Activated naive CD8-positive, alpha-beta T cell treated with anti-CD3 and anti-CD28 coated beads, Interleukin-2, amount 10 ng/mL, durations not matched to agents 7 days and 5 days (primary cell): ENCODE results near the gene MARCHF5. TPM values are rescaled to one million over a fixed set of nuclear protein-coding genes. Genes with fewer than 3 reads are reported as not detected.

Experiments used
- ATAC-seq: fragments of 150-1000 bp; cut with Tn5 transposase; one replicate; pipeline ENCODE4 v1.10.0; 2021; ENCODE audit warnings: low read depth, moderate library complexity
- POLR2A ChIA-PET: fragments of 350-600 bp; sonication (Branson Sonifier 250); formaldehyde crosslinking; loops from one replicate; lab custom pipeline; 2021; ENCODE audit warnings: antibody characterized with exemption; lab: Charles Lee
- DNase-seq: peaks from one replicate; pipeline ENCODE4 v3.0.0; 2021
- H3K27ac Mint-ChIP-seq: one replicate; pipeline ENCODE4 v1.8.0; 2022; ENCODE audit warnings: mild to moderate bottlenecking, mixed read lengths
- H3K27me3 Mint-ChIP-seq: one replicate; pipeline ENCODE4 v1.8.0; 2022; ENCODE audit warnings: mild to moderate bottlenecking, moderate library complexity, mixed read lengths
- H3K36me3 Mint-ChIP-seq: one replicate; pipeline ENCODE4 v1.8.0; 2021; ENCODE audit warnings: mild to moderate bottlenecking, mixed read lengths
- H3K4me1 Mint-ChIP-seq: one replicate; pipeline ENCODE4 v1.8.0; 2021; ENCODE audit warnings: mixed read lengths
- H3K4me3 Mint-ChIP-seq: one replicate; pipeline ENCODE4 v1.8.0; 2022; ENCODE audit warnings: mild to moderate bottlenecking, moderate library complexity, mixed read lengths
- H3K9me3 Mint-ChIP-seq: one replicate; pipeline ENCODE4 v1.8.0; 2021; ENCODE audit warnings: mixed read lengths
- total RNA-seq, 2 experiments: library from RNA; stranded (reverse); gene quantifications; one replicate each; pipeline ENCODE4 v1.2.3, GENCODE V29; 2021

Gene MARCHF5, protein sequence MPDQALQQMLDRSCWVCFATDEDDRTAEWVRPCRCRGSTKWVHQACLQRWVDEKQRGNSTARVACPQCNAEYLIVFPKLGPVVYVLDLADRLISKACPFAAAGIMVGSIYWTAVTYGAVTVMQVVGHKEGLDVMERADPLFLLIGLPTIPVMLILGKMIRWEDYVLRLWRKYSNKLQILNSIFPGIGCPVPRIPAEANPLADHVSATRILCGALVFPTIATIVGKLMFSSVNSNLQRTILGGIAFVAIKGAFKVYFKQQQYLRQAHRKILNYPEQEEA
- total RNA-seq, result 10 to 100 TPM; 25.6 to 27.2 TPM

GRCh38 chr10:92290837-92291615 is at the start of gene MARCHF5, which contains the start of gene CPEB3:
MARCHF5 (plus strand) TSS chr10:92291167; CDS start chr10:92291495, 328 bp downstream.
CPEB3 (minus strand) TSS chr10:92291078; CDS start chr10:92240350, 50,728 bp downstream.
- Mint-ChIP-seq H3K27ac (peak within 1 kb of the TSS; percentile 84), H3K36me3 (peaks cover 6% of the 10 kb centered on the region), H3K4me1 (peaks cover 21% of the 10 kb centered on the region), H3K27me3 (no peaks in the 10 kb centered on the region), H3K4me3 (peak within 1 kb of the TSS; percentile 98), H3K9me3 (no peaks in the 10 kb centered on the region)
- POLR2A ChIA-PET, result interaction anchor here (0.6 to 2.9 kb wide), 11 partner anchors 9 to 557 kb away, joined by 3 to 12 read pairs (median 4); partner anchors contain the start of genes BTAF1 and EXOC6
- ATAC-seq, result peak; percentile 99
- peak; percentile 91 for DNase-seq

DNA sequence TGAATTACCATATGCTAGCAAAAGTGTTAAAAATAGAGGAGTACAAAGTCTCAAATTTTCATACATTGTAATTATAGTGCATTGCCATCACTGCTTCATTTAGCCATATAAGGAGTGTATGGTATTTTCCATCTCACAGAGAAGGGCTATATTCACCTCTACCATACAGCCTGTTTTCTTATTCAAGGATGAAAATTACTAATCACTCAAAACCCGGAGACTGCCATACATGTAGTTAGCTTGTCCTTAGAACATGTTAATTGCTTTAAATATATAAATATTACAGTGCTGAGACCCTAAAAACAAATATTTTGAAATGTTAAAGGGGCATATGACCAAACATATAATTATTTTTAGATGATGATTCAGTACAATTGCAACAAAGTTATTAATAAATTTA is 49.5 kb upstream of the MARCHF5 start:
- POLR2A ChIA-PET, result no interaction called here
- Mint-ChIP-seq H3K9me3 (no peaks in the 10 kb centered on the region), H3K36me3 (peaks cover 18% of the 10 kb centered on the region), H3K27me3 (peaks cover 7% of the 10 kb centered on the region), H3K4me3 (peak overlapping the region; percentile 87), H3K27ac (no peak overlapping the region), H3K4me1 (peaks cover 19% of the 10 kb centered on the region)
- DNase-seq (no peak), ATAC-seq (no peak)

DNA sequence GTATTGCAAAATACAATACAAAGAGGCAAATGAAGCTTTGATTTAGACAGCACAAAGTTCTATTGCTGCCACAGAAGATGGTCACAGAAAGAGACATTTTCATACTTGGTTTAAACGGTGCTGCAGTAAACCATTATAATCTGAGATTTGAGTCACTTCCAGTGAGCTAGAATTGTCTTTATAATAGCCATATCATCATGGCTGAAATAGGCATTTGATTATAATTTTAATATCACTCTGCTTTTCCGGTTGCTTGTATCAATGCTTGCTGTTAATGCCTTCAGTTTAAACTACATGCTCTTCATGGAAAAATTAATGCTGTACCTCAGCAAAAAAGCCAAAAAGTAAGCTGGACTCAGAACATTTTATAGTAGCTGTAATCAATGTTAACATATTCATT is 48.6 kb upstream of the MARCHF5 start:
- no peak overlapping the region for H3K4me3 Mint-ChIP-seq
- POLR2A ChIA-PET, result no interaction called here

DNA sequence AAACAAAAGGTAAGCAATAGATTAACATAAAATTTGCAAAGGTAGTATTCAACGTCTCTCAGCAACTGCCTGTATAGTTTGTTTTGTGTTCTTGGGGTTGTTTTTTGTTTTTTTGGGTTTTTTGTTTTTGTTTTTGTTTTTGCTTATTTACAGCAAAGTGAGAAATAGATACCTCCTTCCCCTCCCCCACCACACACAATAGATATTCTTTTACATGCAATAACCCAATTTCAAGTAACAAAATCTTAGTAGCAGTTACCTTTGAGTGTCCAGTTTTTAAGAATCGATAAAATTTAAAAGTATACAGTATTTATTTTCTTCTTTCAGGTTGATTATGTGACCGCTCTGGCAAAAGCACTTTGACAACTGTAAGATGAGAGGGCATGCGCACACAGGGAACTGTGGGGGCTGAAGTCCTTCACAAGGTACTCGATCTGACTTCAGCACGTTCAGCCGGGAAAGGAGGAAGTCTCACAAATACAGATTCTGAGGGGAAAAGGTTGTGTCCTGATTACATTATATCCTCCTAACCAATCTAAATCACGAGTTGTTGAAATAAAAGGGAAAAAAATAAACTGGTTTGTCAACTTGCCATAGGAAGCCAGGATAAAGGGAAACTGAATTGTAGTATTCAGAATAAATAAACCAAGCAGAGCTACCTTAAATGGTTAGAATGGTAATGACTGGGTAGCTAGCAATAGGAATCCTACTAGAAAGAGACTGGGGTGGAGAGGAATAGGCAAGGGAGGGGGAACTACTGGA is 47.9 kb upstream of the MARCHF5 start:
- Mint-ChIP-seq H3K4me1 (peaks cover 19% of the 10 kb centered on the region), H3K9me3 (no peaks in the 10 kb centered on the region), H3K4me3 (peak overlapping the region; percentile 77), H3K36me3 (peaks cover 12% of the 10 kb centered on the region), H3K27me3 (peaks cover 7% of the 10 kb centered on the region), H3K27ac (no peak overlapping the region)
- POLR2A ChIA-PET, result no interaction called here
- ATAC-seq, result peak; percentile 48
- DNase-seq, result no peak

More for the DNA sequence above, 48.6 kb upstream of the MARCHF5 start:
- Mint-ChIP-seq H3K9me3 (no peaks in the 10 kb centered on the region), H3K36me3 (peaks cover 15% of the 10 kb centered on the region), H3K27ac (no peak overlapping the region), H3K27me3 (peaks cover 7% of the 10 kb centered on the region), H3K4me1 (peaks cover 19% of the 10 kb centered on the region)
- ATAC-seq, result no peak
- DNase-seq, result no peak

GRCh38 chr10:92244796-92245195 is 46.2 kb upstream of the MARCHF5 start:
- peaks cover 18% of the 10 kb centered on the region for H3K4me1 Mint-ChIP-seq
- POLR2A ChIA-PET, result no interaction called here
- no peak for DNase-seq
- H3K27ac Mint-ChIP-seq, result no peak overlapping the region
- H3K27me3 Mint-ChIP-seq, result peaks cover 5% of the 10 kb centered on the region
- no peaks in the 10 kb centered on the region for H3K9me3 Mint-ChIP-seq
- no peak overlapping the region for H3K4me3 Mint-ChIP-seq
- no peak for ATAC-seq
- H3K36me3 Mint-ChIP-seq, result peaks cover under 1% of the 10 kb centered on the region

- DNase-seq (no peak), ATAC-seq (no peak)
- Mint-ChIP-seq H3K4me1 (no peaks in the 10 kb centered on the region), H3K36me3 (no peaks in the 10 kb centered on the region), H3K4me3 (no peak overlapping the region), H3K27ac (no peak overlapping the region), H3K9me3 (no peaks in the 10 kb centered on the region), H3K27me3 (no peaks in the 10 kb centered on the region)
- POLR2A ChIA-PET, result interaction anchor here (1.2 kb wide), 1 partner anchor 35 kb away, joined by 3 read pairs; no protein-coding TSS in a partner anchor
Measured at GRCh38 chr10:92248566-92248965, 42.4 kb upstream of the MARCHF5 start.

DNA sequence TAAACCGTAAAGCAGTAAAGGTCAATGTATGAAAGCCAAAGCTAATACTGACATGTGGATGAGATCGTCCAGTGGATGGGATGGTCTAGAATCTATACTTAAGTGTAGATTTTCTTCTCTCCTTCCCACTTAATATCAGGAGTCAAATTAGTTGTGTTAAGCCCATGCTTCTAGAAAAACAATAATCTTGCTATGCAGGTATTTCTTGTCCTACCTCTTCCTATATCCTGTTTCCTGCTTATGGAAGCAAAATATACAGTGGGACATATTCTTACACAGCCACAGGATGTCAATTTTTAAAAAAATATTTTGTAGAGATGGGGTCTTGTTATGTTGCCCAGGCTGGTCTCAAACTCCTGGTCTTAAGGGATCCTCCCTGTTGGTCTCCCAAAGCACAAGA is 27.6 kb upstream of the MARCHF5 start:
- Mint-ChIP-seq H3K4me3 (no peak overlapping the region), H3K36me3 (peaks cover 4% of the 10 kb centered on the region), H3K27ac (no peak overlapping the region), H3K4me1 (peaks cover 8% of the 10 kb centered on the region), H3K27me3 (no peaks in the 10 kb centered on the region), H3K9me3 (no peaks in the 10 kb centered on the region)
- ATAC-seq (no peak), DNase-seq (no peak)
- POLR2A ChIA-PET, result no interaction called here

GRCh38 chr10:92264249-92264648 is 26.7 kb upstream of the MARCHF5 start:
- Mint-ChIP-seq H3K9me3 (no peaks in the 10 kb centered on the region), H3K27me3 (no peaks in the 10 kb centered on the region), H3K4me1 (peaks cover 8% of the 10 kb centered on the region), H3K4me3 (no peak overlapping the region), H3K36me3 (peaks cover 4% of the 10 kb centered on the region), H3K27ac (no peak overlapping the region)
- ATAC-seq (no peak), DNase-seq (no peak)
- POLR2A ChIA-PET, result interaction anchor here (0.7 kb wide), 1 partner anchor 20 kb away, joined by 3 read pairs; no protein-coding TSS in a partner anchor

DNA sequence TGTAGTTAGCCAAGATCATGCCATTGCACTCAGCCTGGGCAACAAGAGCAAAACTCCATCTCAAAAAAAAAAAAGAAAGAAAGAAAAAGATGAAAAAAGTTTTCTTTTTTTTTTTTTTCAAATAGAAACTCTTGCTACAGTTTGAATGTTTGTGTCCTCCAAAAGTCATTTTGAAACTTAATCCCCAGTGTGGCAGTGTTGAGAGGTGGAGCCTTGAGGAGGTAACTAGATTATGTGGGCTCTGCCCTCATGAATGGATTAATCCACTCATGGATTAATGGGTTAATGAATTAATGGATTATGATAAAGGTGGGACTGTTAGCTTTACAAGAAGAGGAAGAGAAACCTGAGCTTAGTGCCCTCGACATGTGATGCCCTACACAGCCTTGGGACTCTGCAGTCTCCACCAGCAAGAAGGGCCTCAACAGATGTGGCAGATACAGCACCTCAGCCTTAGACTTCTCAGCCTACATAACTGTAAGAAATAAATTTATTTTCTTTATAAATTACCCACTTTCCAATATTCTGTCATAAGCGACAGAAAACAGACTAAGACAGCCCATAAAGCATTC is 25.2 kb upstream of the MARCHF5 start:
- Mint-ChIP-seq H3K4me3 (no peak overlapping the region), H3K36me3 (peaks cover 2% of the 10 kb centered on the region), H3K4me1 (peaks cover 8% of the 10 kb centered on the region), H3K27ac (no peak overlapping the region), H3K27me3 (no peaks in the 10 kb centered on the region), H3K9me3 (no peaks in the 10 kb centered on the region)
- POLR2A ChIA-PET, result no interaction called here
- DNase-seq, result no peak
- no peak for ATAC-seq

DNA sequence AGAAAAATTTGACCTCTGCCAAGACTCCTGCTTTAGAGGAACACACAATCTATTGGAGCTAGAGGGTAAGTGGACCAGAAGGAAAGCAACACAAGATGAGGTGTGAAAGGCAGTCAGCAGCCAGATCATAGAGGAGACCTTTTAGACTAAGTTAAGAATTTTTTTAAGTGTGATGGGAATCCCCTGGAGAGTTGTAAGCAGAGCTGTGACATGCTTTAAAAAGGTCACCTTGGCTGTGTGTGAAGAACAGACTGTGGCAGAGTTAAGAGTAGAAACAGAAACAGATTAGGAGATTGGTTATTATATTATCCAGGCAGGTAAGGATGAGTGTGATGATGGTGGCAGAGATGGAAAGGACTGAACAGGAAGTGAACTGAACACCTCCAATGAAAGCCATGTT is 23.6 kb upstream of the MARCHF5 start:
- Mint-ChIP-seq H3K4me1 (peaks cover 8% of the 10 kb centered on the region), H3K27ac (no peak overlapping the region), H3K4me3 (no peak overlapping the region), H3K9me3 (no peaks in the 10 kb centered on the region), H3K27me3 (no peaks in the 10 kb centered on the region), H3K36me3 (peaks cover 2% of the 10 kb centered on the region)
- DNase-seq (no peak), ATAC-seq (no peak)
- POLR2A ChIA-PET, result interaction anchor here (1.4 kb wide), 1 partner anchor 12 kb away, joined by 3 read pairs; no protein-coding TSS in a partner anchor

- Mint-ChIP-seq H3K4me1 (peaks cover 8% of the 10 kb centered on the region), H3K27ac (no peak overlapping the region), H3K4me3 (no peak overlapping the region), H3K36me3 (peaks cover 2% of the 10 kb centered on the region), H3K27me3 (no peaks in the 10 kb centered on the region), H3K9me3 (no peaks in the 10 kb centered on the region)
- DNase-seq (no peak), ATAC-seq (no peak)
- POLR2A ChIA-PET, result no interaction called here
Measured at GRCh38 chr10:92268748-92269147, 22.2 kb upstream of the MARCHF5 start.

DNA sequence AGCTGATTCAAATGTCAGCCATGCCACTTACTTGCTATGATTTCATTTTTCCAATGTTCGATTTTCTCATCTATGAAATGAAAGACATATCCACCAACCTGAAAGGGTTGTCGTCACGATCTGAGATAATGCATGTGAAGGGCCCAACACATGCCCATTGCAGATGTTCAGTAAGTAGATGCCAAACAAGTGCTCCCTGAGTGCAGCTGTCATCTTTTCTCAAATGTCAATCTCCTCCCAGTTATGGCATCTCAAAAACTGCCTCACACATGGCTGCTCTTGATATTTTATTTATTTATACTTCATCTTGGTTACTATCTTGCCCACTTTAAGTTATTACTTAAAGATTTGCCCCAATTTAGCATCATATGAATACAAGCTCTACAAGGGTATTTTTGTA is 16.9 kb upstream of the MARCHF5 start:
- no peaks in the 10 kb centered on the region for H3K27me3 Mint-ChIP-seq
- POLR2A ChIA-PET, result no interaction called here
- DNase-seq, result no peak

More for the DNA sequence above, 16.9 kb upstream of the MARCHF5 start:
- no peaks in the 10 kb centered on the region for H3K9me3 Mint-ChIP-seq
- H3K27ac Mint-ChIP-seq, result no peak overlapping the region
- no peaks in the 10 kb centered on the region for H3K4me1 Mint-ChIP-seq
- H3K4me3 Mint-ChIP-seq, result no peak overlapping the region
- peaks cover 6% of the 10 kb centered on the region for H3K36me3 Mint-ChIP-seq
- no peak for ATAC-seq
